H9 (cell line): ENCODE measurements around the gene OCLN. TPM values are rescaled to one million over a fixed set of nuclear protein-coding genes. Genes with fewer than 3 reads are reported as not detected.

Source experiments
- DNase-seq: peaks from one replicate; pipeline ENCODE4 v3.0.0-alpha.2; 2017
- H2AFZ ChIP-seq: one replicate; pipeline ENCODE4 v1.6.1; 2013; ENCODE audit warnings: mild to moderate bottlenecking, low read length, control low read depth, moderate library complexity
- H2AK5ac ChIP-seq: 2 replicates; pipeline ENCODE4 v1.6.1; 2013; ENCODE audit warnings: low read length, control low read depth, mixed read lengths; ENCODE audit not compliant: insufficient read length
- H2BK120ac ChIP-seq: one replicate; pipeline ENCODE4 v1.6.1; 2013; ENCODE audit warnings: low read depth, mild to moderate bottlenecking, low read length, control low read depth, inconsistent platforms; ENCODE audit not compliant: poor library complexity, severe bottlenecking
- H2BK12ac ChIP-seq: 2 replicates; pipeline ENCODE4 v1.6.1; 2013; ENCODE audit warnings: low read length, control low read depth, mixed read lengths, low read depth; ENCODE audit not compliant: insufficient read length
- H2BK15ac ChIP-seq: 2 replicates; pipeline ENCODE4 v1.6.1; 2013; ENCODE audit warnings: low read depth, low read length, control low read depth
- H2BK20ac ChIP-seq: one replicate; pipeline ENCODE4 v1.6.1; 2013; ENCODE audit warnings: low read depth, mild to moderate bottlenecking, low read length, control low read depth, inconsistent platforms; ENCODE audit not compliant: poor library complexity, severe bottlenecking
- H2BK5ac ChIP-seq: 2 replicates; pipeline ENCODE4 v1.6.1; 2013; ENCODE audit warnings: low read length, control low read depth, mixed read lengths; ENCODE audit not compliant: insufficient read length
- H3K14ac ChIP-seq: 2 replicates; pipeline ENCODE4 v1.6.1; 2013; ENCODE audit warnings: low read length, control low read depth; ENCODE audit not compliant: insufficient read depth
- H3K18ac ChIP-seq: 2 replicates; pipeline ENCODE4 v1.6.1; 2013; ENCODE audit warnings: low read depth, mild to moderate bottlenecking, mixed read lengths, low read length, control low read depth; ENCODE audit not compliant: insufficient read length
- H3K23ac ChIP-seq: 2 replicates; pipeline ENCODE4 v1.6.1; 2013; ENCODE audit warnings: low read length, control low read depth, mixed read lengths, low read depth; ENCODE audit not compliant: insufficient read length
- H3K23me2 ChIP-seq: 2 replicates; pipeline ENCODE4 v1.6.1; 2013; ENCODE audit warnings: low read depth, mild to moderate bottlenecking, mixed read lengths, low read length, control low read depth; ENCODE audit not compliant: insufficient read length, poor library complexity, severe bottlenecking
- H3K27ac ChIP-seq: 2 replicates; pipeline ENCODE4 v1.5.1; 2013; ENCODE audit warnings: low read length, control low read depth, mixed read lengths, low read depth; ENCODE audit not compliant: insufficient read length
- H3K27me3 ChIP-seq: 2 replicates; pipeline ENCODE4 v1.6.1; 2013; ENCODE audit warnings: low read length, control low read depth, inconsistent platforms; ENCODE audit not compliant: insufficient read depth
- H3K4ac ChIP-seq: 2 replicates; pipeline ENCODE4 v1.6.1; 2013; ENCODE audit warnings: low read depth, mild to moderate bottlenecking, control low read depth, inconsistent platforms, low read length, moderate library complexity
- H3K4me1 ChIP-seq: 2 replicates; pipeline ENCODE4 v1.6.1; 2013; ENCODE audit warnings: low read length, control low read depth, inconsistent platforms; ENCODE audit not compliant: insufficient read depth
- H3K4me2 ChIP-seq: 2 replicates; pipeline ENCODE4 v1.6.1; 2013; ENCODE audit warnings: low read length, control low read depth, mixed read lengths; ENCODE audit not compliant: insufficient read length, insufficient read depth
- H3K56ac ChIP-seq: 2 replicates; pipeline ENCODE4 v1.6.1; 2013; ENCODE audit warnings: low read depth, mild to moderate bottlenecking, mixed read lengths, low read length, control low read depth; ENCODE audit not compliant: insufficient read length
- H3K79me1 ChIP-seq: 2 replicates; pipeline ENCODE4 v1.6.1; 2013; ENCODE audit warnings: low read depth, mild to moderate bottlenecking, moderate library complexity, low read length, control low read depth, inconsistent platforms; ENCODE audit not compliant: insufficient read depth, poor library complexity, severe bottlenecking
- H3K79me2 ChIP-seq: 2 replicates; pipeline ENCODE4 v1.6.1; 2013; ENCODE audit warnings: low read length, control low read depth, inconsistent platforms; ENCODE audit not compliant: insufficient read depth
- H3K9ac ChIP-seq: 2 replicates; pipeline ENCODE4 v1.6.1; 2013; ENCODE audit warnings: low read length, control low read depth, mixed read lengths; ENCODE audit not compliant: insufficient read length; ENCODE audit errors: extremely low read depth
- H3K9me3 ChIP-seq: one replicate; pipeline ENCODE4 v1.6.1; 2013; ENCODE audit warnings: low read depth, low read length, inconsistent platforms; ENCODE audit not compliant: control insufficient read depth
- H3T11ph ChIP-seq: one replicate; pipeline ENCODE4 v1.6.1; 2013; ENCODE audit warnings: mild to moderate bottlenecking, low read length, control low read depth, inconsistent platforms
- H4K20me1 ChIP-seq: one replicate; pipeline ENCODE4 v1.6.1; 2013; ENCODE audit not compliant: control insufficient read depth, insufficient read length, insufficient read depth
- H4K5ac ChIP-seq: 2 replicates; pipeline ENCODE4 v1.6.1; 2013; ENCODE audit warnings: low read depth, mild to moderate bottlenecking, mixed read lengths, low read length, control low read depth; ENCODE audit not compliant: insufficient read length
- H4K8ac ChIP-seq: replicated peaks from 2 replicates; pipeline ENCODE4 v1.6.1; 2013; ENCODE audit warnings: low read length, control low read depth, mixed read lengths, low read depth; ENCODE audit not compliant: insufficient read length
- H4K91ac ChIP-seq: 2 replicates; pipeline ENCODE4 v1.6.1; 2013; ENCODE audit warnings: low read depth, mild to moderate bottlenecking, moderate library complexity, mixed read lengths, low read length, control low read depth; ENCODE audit not compliant: insufficient read length
- H3K27ac Mint-ChIP-seq, 3 experiments: 2 replicates in 2 of 3; 3 replicates in 1 of 3; pipeline ENCODE4 v1.8.0; 2020 to 2021; ENCODE audit warnings: mixed read lengths in 3 of 3, mild to moderate bottlenecking in 1 of 3, moderate library complexity in 1 of 3
- H3K27me3 Mint-ChIP-seq: 2 replicates; pipeline ENCODE4 v1.8.0; 2021; ENCODE audit warnings: low read depth, mild to moderate bottlenecking, moderate library complexity, mixed read lengths
- H3K36me3 Mint-ChIP-seq, 3 experiments: 2 replicates in 2 of 3; 3 replicates in 1 of 3; pipeline ENCODE4 v1.8.0; 2020 to 2021; ENCODE audit warnings: low read depth in 3 of 3, mixed read lengths in 3 of 3; ENCODE audit not compliant: insufficient read depth in 1 of 3
- H3K4me1 Mint-ChIP-seq, 2 experiments: 2 replicates each; pipeline ENCODE4 v1.8.0; 2020; ENCODE audit warnings: mixed read lengths in 2 of 2
- H3K4me3 Mint-ChIP-seq, 2 experiments: 2 replicates in 1 of 2; 3 replicates in 1 of 2; pipeline ENCODE4 v1.8.0; 2020 to 2021; ENCODE audit warnings: mild to moderate bottlenecking in 2 of 2, mixed read lengths in 2 of 2, moderate library complexity in 1 of 2
- H3K9me3 Mint-ChIP-seq, 2 experiments: 2 replicates in 1 of 2; 3 replicates in 1 of 2; pipeline ENCODE4 v1.8.0; 2020; ENCODE audit warnings: mild to moderate bottlenecking in 2 of 2, mixed read lengths in 2 of 2, moderate library complexity in 1 of 2
- CTCF ChIP-seq: fragments of 200-600 bp; sonication (generic); conservative IDR thresholded peaks from 3 replicates; pipeline ENCODE4 v1.8.0; 2021; ENCODE audit warnings: antibody characterized with exemption, mild to moderate bottlenecking
- WGBS: extraction: QIAGEN DNeasy Blood & Tissue Kit; methylation state at CpG from one replicate; pipeline ENCODE4 v1.1.7; 2013; ENCODE audit warnings: missing lambda C conversion rate, low lambda C conversion rate, mixed read lengths; ENCODE audit not compliant: insufficient read length; ENCODE audit errors: extremely low coverage; 5-methylcytosine and 5-hydroxymethylcytosine counted together
- total RNA-seq: library from RNA; stranded (reverse); gene quantifications from 2 replicates; pipeline ENCODE4 v1.2.1, GENCODE V29; 2021

The OCLN gene
- total RNA-seq, 1 experiment from 2014 or later: 109 TPM

GRCh38 chr5:69498384-69498783 lies 5.8 kb downstream of the OCLN start:
- no peak for DNase-seq
- no peaks in the 10 kb centered on the region for H3K27me3 ChIP-seq
- WGBS: no CpG with 5 or more reads among the region's 3 CpGs
- H3T11ph ChIP-seq: no peak overlapping the region
- peaks cover 33% of the 10 kb centered on the region; the same call in 1 of the 2 replicates for H3K79me2 ChIP-seq
- H3K4ac ChIP-seq: no peak overlapping the region
- Mint-ChIP-seq H3K27ac (no peak overlapping the region), H3K36me3 (no peaks in the 10 kb centered on the region; a peak in 1 of 7 replicates), H3K4me3 (no peak overlapping the region), H3K27me3 (no peaks in the 10 kb centered on the region), H3K9me3 (no peaks in the 10 kb centered on the region; a peak in 1 of 5 replicates), H3K4me1 (peaks cover 57 to 59% of the 10 kb centered on the region in 2 experiments)
- H3K9ac ChIP-seq: no peak overlapping the region
- H4K8ac ChIP-seq: no peak overlapping the region
- H2BK12ac ChIP-seq: no peak overlapping the region
- H3K23me2 ChIP-seq: peaks cover 5% of the 10 kb centered on the region
- peaks cover 14% of the 10 kb centered on the region for H3K4me1 ChIP-seq
- H3K56ac ChIP-seq: no peak overlapping the region
- H3K27ac ChIP-seq: no peak overlapping the region
- H2BK20ac ChIP-seq: no peak overlapping the region
- H2BK5ac ChIP-seq: no peak overlapping the region
- no peak overlapping the region for H4K5ac ChIP-seq
- H3K4me2 ChIP-seq: no peak overlapping the region
- H3K79me1 ChIP-seq: no peaks in the 10 kb centered on the region
- H3K9me3 ChIP-seq: no peaks in the 10 kb centered on the region
- no peaks in the 10 kb centered on the region for H4K20me1 ChIP-seq
- H3K23ac ChIP-seq: no peak overlapping the region
- no peak overlapping the region for H2AFZ ChIP-seq
- H2BK15ac ChIP-seq: no peak overlapping the region
- no peak overlapping the region for H3K14ac ChIP-seq
- no peak for TF ChIP-seq CTCF
- no peak overlapping the region for H2BK120ac ChIP-seq
- H4K91ac ChIP-seq: no peak overlapping the region
- H3K18ac ChIP-seq: no peak overlapping the region
- no peak overlapping the region for H2AK5ac ChIP-seq
